ENCODE results near the gene SFI1.
"Not testable (repeated sequence)": the region's sequence is repeated elsewhere in the genome, so short reads cannot be mapped to it uniquely, and the experiment has no call there.

SFI1 gene

GRCh38 chr22:31653944-31654343 lies 157.6 kb downstream of the SFI1 start:
- no peak for TF ChIP-seq CTCF (IDR thresholded peaks at IDR 0.05; ENCODE audit: insufficient read depth, low read length, poor library complexity, severe bottlenecking)
- Histone ChIP-seq H3K27me3 (replicated peaks; ENCODE audit: control insufficient read depth, insufficient read depth, low read length) (no peaks in the 10 kb centered on the region), H3K36me3 (ENCODE audit: control insufficient read depth, insufficient read depth, low read length) (no peaks in the 10 kb centered on the region), H3K4me3 (replicated peaks; ENCODE audit: low read depth, low read length) (no peak overlapping the region)
- no peak for DNase-seq (ENCODE audit: extremely low read depth, insufficient read length)

GRCh38 chr22:31654408-31654807 lies 158.1 kb downstream of the SFI1 start:
- TF ChIP-seq CTCF (IDR thresholded peaks at IDR 0.05; ENCODE audit: insufficient read depth, low read length, poor library complexity, severe bottlenecking) = no peak
- DNase-seq (ENCODE audit: extremely low read depth, insufficient read length) = no peak
- H3K36me3 ChIP-seq (ENCODE audit: control insufficient read depth, insufficient read depth, low read length) = no peaks in the 10 kb centered on the region
- H3K27me3 ChIP-seq (replicated peaks; ENCODE audit: control insufficient read depth, insufficient read depth, low read length) = no peaks in the 10 kb centered on the region
- no peak overlapping the region for H3K4me3 ChIP-seq (replicated peaks; ENCODE audit: low read depth, low read length)

- TF ChIP-seq CTCF (IDR thresholded peaks at IDR 0.05; ENCODE audit: insufficient read depth, low read length, poor library complexity, severe bottlenecking) = no peak
- no peaks in the 10 kb centered on the region for H3K27me3 ChIP-seq (replicated peaks; ENCODE audit: control insufficient read depth, insufficient read depth, low read length)
- DNase-seq (ENCODE audit: extremely low read depth, insufficient read length) = no peak
- no peak overlapping the region for H3K4me3 ChIP-seq (replicated peaks; ENCODE audit: low read depth, low read length)
- no peaks in the 10 kb centered on the region for H3K36me3 ChIP-seq (ENCODE audit: control insufficient read depth, insufficient read depth, low read length)
These were observed 162.9 kb downstream of the SFI1 start for GRCh38 chr22:31659246-31659645.

- not testable (repeated sequence) for H3K36me3 ChIP-seq (ENCODE audit: control insufficient read depth, insufficient read depth, low read length); H3K27me3 ChIP-seq (replicated peaks; ENCODE audit: control insufficient read depth, insufficient read depth, low read length)
- H3K4me3 ChIP-seq (replicated peaks; ENCODE audit: low read depth, low read length) = peak overlapping the region; percentile 92
- peak; percentile 54 for DNase-seq (ENCODE audit: extremely low read depth, insufficient read length)
These were observed 164.6 kb downstream of the SFI1 start for GRCh38 chr22:31660860-31661341.

GRCh38 chr22:31661851-31662667 lies 165.7 kb downstream of the SFI1 start, which contains the start of gene PISD:
Gene PISD (minus strand): TSS chr22:31662215. CDS start chr22:31662208, 7 bp downstream.
- Histone ChIP-seq H3K4me3 (replicated peaks; ENCODE audit: low read depth, low read length) (peak within 1 kb of the TSS; percentile 92), H3K36me3 (ENCODE audit: control insufficient read depth, insufficient read depth, low read length) (no peaks in the 10 kb centered on the region), H3K27me3 (replicated peaks; ENCODE audit: control insufficient read depth, insufficient read depth, low read length) (no peaks in the 10 kb centered on the region)
- peak; percentile 96 for DNase-seq (ENCODE audit: extremely low read depth, insufficient read length)
- TF ChIP-seq CTCF (IDR thresholded peaks at IDR 0.05; ENCODE audit: insufficient read depth, low read length, poor library complexity, severe bottlenecking) = no peak

GRCh38 chr22:31662668-31663037 lies 166.3 kb downstream of the SFI1 start:
- no peaks in the 10 kb centered on the region for H3K36me3 ChIP-seq (ENCODE audit: control insufficient read depth, insufficient read depth, low read length)
- TF ChIP-seq CTCF (IDR thresholded peaks at IDR 0.05; ENCODE audit: insufficient read depth, low read length, poor library complexity, severe bottlenecking) = no peak
- peak overlapping the region; percentile 92 for H3K4me3 ChIP-seq (replicated peaks; ENCODE audit: low read depth, low read length)
- DNase-seq (ENCODE audit: extremely low read depth, insufficient read length) = no peak
- H3K27me3 ChIP-seq (replicated peaks; ENCODE audit: control insufficient read depth, insufficient read depth, low read length) = no peaks in the 10 kb centered on the region

All from GM06990 (cell line).